B cell (primary cell): ENCODE measurements around the gene SECTM1.

ENCODE experiments used
- CTCF ChIP-seq: fragments of 200-600 bp; IDR thresholded peaks from one replicate; pipeline ENCODE4 v1.8.0; 2022; ENCODE audit warnings: antibody characterized with exemption, mild to moderate bottlenecking
- EZH2 ChIP-seq: IDR thresholded peaks from 2 replicates; pipeline ENCODE4 v1.6.1; 2012; ENCODE audit warnings: borderline replicate concordance, low read depth, mild to moderate bottlenecking, moderate library complexity, low read length; ENCODE audit not compliant: insufficient read depth, poor library complexity, severe bottlenecking

DNA sequence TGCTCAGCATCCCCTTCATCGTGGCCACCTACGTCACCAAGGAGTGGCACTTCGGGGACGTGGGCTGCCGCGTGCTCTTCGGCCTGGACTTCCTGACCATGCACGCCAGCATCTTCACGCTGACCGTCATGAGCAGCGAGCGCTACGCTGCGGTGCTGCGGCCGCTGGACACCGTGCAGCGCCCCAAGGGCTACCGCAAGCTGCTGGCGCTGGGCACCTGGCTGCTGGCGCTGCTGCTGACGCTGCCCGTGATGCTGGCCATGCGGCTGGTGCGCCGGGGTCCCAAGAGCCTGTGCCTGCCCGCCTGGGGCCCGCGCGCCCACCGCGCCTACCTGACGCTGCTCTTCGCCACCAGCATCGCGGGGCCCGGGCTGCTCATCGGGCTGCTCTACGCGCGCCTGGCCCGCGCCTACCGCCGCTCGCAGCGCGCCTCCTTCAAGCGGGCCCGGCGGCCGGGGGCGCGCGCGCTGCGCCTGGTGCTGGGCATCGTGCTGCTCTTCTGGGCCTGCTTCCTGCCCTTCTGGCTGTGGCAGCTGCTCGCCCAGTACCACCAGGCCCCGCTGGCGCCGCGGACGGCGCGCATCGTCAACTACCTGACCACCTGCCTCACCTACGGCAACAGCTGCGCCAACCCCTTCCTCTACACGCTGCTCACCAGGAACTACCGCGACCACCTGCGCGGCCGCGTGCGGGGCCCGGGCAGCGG lies 41.2 kb upstream of the SECTM1 start:
- TF ChIP-seq CTCF (no peak), EZH2 (no peak)
